UCSD-AML1 (cell line): ENCODE measurements around the gene GPC6.

Experiments used
- DNase-seq: peaks from one replicate; lab custom pipeline; 2025; ENCODE audit not compliant: unreplicated experiment; lab: John Stamatoyannopoulos, UW

The GPC6 gene

GRCh38 chr13:94417294-94417693 lies 1190.7 kb downstream of the GPC6 start:
- no peak for DNase-seq

DNA sequence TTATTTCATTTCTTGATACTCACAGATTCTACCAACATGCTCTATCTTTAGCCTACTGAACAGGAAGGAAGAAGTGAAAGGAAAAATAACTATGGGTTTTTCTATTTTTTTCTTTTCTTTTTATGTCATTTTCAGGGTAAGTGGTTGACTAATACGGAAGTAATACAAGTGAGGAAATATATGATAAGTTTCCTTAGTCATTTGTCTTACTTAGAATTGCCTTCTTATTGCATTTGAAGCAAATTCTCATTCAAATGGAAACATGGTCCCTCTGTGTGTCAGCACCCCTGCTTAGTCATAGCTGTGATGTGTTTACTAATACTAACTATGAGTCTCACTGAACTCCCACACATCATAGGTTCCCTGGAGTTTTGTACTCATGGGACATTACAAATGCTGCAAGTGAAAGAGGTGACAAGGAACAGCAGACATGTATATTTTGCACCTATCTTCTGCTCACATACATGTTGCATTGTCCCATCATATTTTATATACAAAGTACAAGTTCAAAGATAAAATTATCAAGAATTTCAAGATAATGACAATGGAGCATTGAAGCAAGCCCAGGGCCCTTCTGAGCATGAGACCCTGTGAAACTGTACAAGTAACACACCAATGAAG lies 1192.8 kb downstream of the GPC6 start:
- no peak for DNase-seq

GRCh38 chr13:94419925-94420305 lies 1193.3 kb downstream of the GPC6 start:
- DNase-seq = no peak

- no peak for DNase-seq
Measured at GRCh38 chr13:94427313-94427953, 1200.8 kb downstream of the GPC6 start.

- DNase-seq = no peak
Measured at GRCh38 chr13:94431574-94431973, 1205.0 kb downstream of the GPC6 start.

DNA sequence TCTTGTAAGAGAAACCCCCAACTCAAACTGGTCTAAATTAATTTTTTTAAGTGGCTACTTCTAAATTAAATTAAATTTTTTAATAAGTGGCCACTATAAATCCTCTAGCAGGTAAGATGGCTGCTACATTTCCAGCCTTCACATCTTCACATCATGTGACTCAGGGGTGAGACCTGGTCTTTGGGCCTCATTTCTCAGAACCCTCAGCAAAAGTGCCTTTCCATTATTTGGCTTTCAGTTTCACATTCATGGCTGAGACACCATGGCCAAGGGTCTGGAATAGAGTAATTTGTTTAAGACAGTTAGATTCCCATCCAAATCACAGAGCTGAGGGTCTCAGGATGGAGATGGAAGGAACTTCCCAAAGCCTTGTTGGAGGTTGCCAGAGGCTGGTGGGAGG lies 1205.4 kb downstream of the GPC6 start:
- no peak for DNase-seq

DNA sequence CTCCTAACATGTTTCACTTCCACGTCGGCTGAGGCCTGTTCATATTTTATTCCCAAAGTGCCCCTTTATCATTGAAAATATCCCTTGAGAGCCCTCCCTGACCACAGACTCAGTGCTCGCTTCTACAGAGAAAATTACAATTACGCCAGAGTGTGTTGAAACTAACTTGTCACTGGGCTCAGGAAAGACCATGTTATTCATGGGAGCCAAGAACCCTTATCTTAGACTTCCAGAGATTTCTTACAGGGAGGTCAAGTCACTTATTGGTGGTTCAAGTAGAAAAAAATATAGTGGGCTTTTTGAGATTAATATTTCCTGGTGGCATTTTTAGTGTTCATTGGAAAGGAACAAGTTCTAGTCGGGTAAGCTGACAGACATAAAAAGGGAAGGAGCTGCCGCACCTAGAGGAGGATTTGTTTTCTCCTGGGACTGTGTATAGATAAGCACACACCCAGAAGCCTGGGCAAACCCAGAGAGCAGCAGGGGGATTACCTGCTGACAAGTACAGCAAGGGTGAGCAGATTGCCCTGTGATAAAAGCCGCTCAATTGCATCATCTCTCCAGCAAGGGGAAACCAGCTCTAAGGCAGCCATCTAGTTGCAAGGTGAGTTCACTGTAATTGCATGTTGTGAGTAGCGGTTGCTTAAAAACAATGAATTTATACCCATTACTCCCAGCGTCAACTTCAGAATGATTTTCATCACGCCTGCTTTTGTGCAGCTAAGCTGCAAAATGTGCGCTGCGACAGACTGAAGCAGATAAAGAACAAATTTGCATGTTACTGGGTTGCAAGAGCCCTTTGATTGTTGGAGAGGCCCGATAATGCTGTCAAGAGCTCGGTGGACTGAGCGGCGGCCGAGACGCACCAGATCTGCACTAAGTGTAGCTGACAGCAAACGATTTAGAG lies 1206.7 kb downstream of the GPC6 start:
- DNase-seq = no peak

- DNase-seq = no peak
Measured at GRCh38 chr13:94435604-94436226, 1209.1 kb downstream of the GPC6 start.

DNA sequence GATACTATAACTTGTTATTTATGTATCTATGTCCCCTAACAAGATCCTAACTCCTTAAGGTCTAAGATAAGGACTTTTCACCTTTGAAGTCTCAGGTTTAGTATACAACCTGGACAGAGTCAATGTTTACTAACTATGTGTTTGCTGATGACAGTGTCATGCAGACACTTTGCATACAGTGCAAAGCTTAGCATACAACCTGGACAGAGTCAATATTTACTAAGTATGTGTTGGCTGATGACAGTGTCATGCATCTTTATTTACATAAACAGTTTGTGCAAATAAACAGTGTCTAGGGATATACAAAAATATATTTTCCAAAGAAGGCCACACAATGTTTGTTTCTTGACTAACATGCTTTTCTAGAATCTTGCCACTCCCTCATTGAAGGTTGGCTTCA lies 1218.2 kb downstream of the GPC6 start:
- DNase-seq = no peak

DNA sequence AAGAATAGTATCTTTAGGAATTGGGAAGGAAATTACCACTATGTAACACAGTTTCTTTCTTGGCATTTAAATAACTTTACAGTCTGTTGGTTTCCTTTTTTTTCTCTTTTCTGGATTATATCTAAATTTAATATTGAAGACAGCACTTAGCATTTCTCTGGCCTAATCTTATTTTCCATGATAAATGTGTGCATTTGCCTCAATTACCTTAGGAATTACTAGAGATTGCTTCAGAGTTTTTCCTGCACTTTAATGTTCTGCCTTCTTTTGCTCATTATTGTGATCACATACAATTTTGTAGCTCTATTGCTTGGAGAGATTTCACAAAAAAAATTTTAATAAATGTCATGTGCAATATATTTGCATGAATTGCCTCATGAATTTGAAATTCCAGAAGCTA lies 1227.7 kb downstream of the GPC6 start:
- no peak for DNase-seq

DNA sequence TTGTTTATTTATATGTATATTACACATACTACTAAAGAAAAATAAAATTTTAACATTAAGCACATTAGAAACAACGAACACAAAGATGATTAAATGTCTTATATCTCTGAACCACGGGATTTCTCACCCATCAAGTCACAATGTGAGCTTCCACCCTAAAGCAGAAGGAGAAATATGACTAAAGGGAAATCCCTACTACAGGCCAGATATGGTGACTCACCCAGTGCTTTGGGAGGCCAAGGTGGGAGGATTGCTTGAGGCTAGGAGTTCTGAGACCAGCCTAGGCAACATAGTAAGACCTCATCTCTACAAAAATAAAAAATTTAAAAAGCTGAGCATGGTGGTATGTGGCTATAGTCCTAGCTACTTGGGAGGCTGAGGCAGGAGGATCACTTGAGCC lies 1228.3 kb downstream of the GPC6 start:
- no peak for DNase-seq

GRCh38 chr13:94455414-94455813 lies 1228.8 kb downstream of the GPC6 start:
- no peak for DNase-seq
